A549 (cell line): ENCODE measurements around the gene TRABD2B. TPM values are rescaled to one million over a fixed set of nuclear protein-coding genes. Genes with fewer than 3 reads are reported as not detected.

Experiments used
- ATAC-seq, 2 experiments: fragments of 200-7000 bp in 1 of 2; fragments of >200 bp in 1 of 2; cut with Nextera tagmentation in 1 of 2; cut with Tn5 transposase in 1 of 2; 3 replicates each; pipeline versions ENCODE4 v1.8.0 to v1.9.1; 2018 to 2020; ENCODE audit warnings: mild to moderate bottlenecking in 1 of 2, moderate library complexity in 1 of 2
- CTCF ChIA-PET: fragments of 300-600 bp; sonication (Branson Sonifier 250); formaldehyde crosslinking; extraction: SDS; loops from one replicate; lab custom pipeline; 2021; ENCODE audit warnings: antibody characterized with exemption, inconsistent platforms; lab: Yijun Ruan, JAX
- POLR2A ChIA-PET: fragments of 350-600 bp; formaldehyde crosslinking; extraction: SDS; loops from one replicate; lab custom pipeline; 2021; ENCODE audit warnings: antibody characterized with exemption, inconsistent platforms; lab: Yijun Ruan, JAX
- DNase-seq, 2 experiments: peaks; one replicate each; pipeline versions ENCODE4 v3.0.0 to v3.0.0-alpha.2; 2011 to 2016; ENCODE audit warnings: low read depth in 1 of 2, low spot score in 1 of 2
- FAIRE-seq: peaks from 2 replicates; lab custom pipeline; 2011; peaks lifted over from hg19 to GRCh38; lab: Jason Lieb, UNC
- H3K27ac ChIP-seq, 2 experiments: fragments of >200 bp; sonication (Bioruptor Twin); formaldehyde crosslinking; 3 replicates each; pipeline ENCODE4 v1.5.1; 2016 to 2017
- H3K4me1 ChIP-seq: fragments of >200 bp; sonication (Bioruptor Twin); formaldehyde crosslinking; 3 replicates; pipeline ENCODE4 v1.6.1; 2016
- H3K4me2 ChIP-seq: fragments of >200 bp; sonication (Bioruptor Twin); formaldehyde crosslinking; 3 replicates; pipeline ENCODE4 v1.6.1; 2016
- H3K4me3 ChIP-seq: fragments of >200 bp; sonication (Bioruptor Twin); formaldehyde crosslinking; 3 replicates; pipeline ENCODE4 v1.5.1; 2016
- H3K9me3 ChIP-seq: fragments of >200 bp; sonication (Bioruptor Twin); formaldehyde crosslinking; 3 replicates; pipeline ENCODE4 v1.6.1; 2016
- CBX2 ChIP-seq: fragments of 200-600 bp; sonication (generic); IDR thresholded peaks from 2 replicates; pipeline ENCODE4 v1.6.1; 2016; ENCODE audit warnings: low read depth, mild to moderate bottlenecking, borderline replicate concordance
- CEBPB ChIP-seq, 2 experiments: fragments of >200 bp in 1 of 2; sonication (Bioruptor Twin) in 1 of 2; formaldehyde crosslinking in 1 of 2; IDR thresholded peaks; 2 replicates each; pipeline ENCODE4 v1.6.1; 2012 to 2016
- CHD4 ChIP-seq: fragments of 200-600 bp; sonication (generic); IDR thresholded peaks from 2 replicates; pipeline ENCODE4 v1.6.1; 2016; ENCODE audit warnings: antibody characterized with exemption, mild to moderate bottlenecking, borderline replicate concordance
- EHMT2 ChIP-seq: fragments of 200-600 bp; sonication (generic); IDR thresholded peaks from 2 replicates; pipeline ENCODE4 v1.6.1; 2016; ENCODE audit warnings: antibody characterized with exemption, low read depth, mild to moderate bottlenecking, moderate library complexity
- EP300 ChIP-seq, 2 experiments: fragments of >200 bp; sonication (Bioruptor Twin); formaldehyde crosslinking; IDR thresholded peaks; 2 replicates in 1 of 2; 3 replicates in 1 of 2; pipeline ENCODE4 v1.6.1; 2016 to 2017
- ESRRA ChIP-seq: fragments of 150-350 bp; IDR thresholded peaks from 2 replicates; pipeline ENCODE4 v1.6.1; 2014; ENCODE audit warnings: mild to moderate bottlenecking, low read length, borderline replicate concordance
- FOSB ChIP-seq: fragments of 250-450 bp; sonication (Bioruptor Pico); IDR thresholded peaks from 2 replicates; pipeline ENCODE4 v1.5.0; 2020; ENCODE audit warnings: mild to moderate bottlenecking, moderate library complexity
- HDAC2 ChIP-seq: fragments of 200-600 bp; sonication (generic); IDR thresholded peaks from 2 replicates; pipeline ENCODE4 v1.6.1; 2016
- HEYL ChIP-seq: fragments of 250-450 bp; sonication (Bioruptor Pico); IDR thresholded peaks from 2 replicates; pipeline ENCODE4 v1.8.0; 2021; ENCODE audit warnings: mild to moderate bottlenecking, moderate library complexity
- HOXA7 ChIP-seq: fragments of 250-450 bp; sonication (Bioruptor Pico); IDR thresholded peaks from 2 replicates; pipeline ENCODE4 v1.5.0; 2020; ENCODE audit warnings: mild to moderate bottlenecking, moderate library complexity
- JUNB ChIP-seq: fragments of >200 bp; sonication (Bioruptor Twin); formaldehyde crosslinking; IDR thresholded peaks from 2 replicates; pipeline ENCODE4 v1.6.1; 2016
- KDM5A ChIP-seq: fragments of 200-600 bp; sonication (generic); IDR thresholded peaks from 2 replicates; pipeline ENCODE4 v1.6.1; 2016; ENCODE audit warnings: antibody characterized with exemption, mild to moderate bottlenecking
- MAFK ChIP-seq: fragments of 450-650 bp; IDR thresholded peaks from 2 replicates; pipeline ENCODE4 v1.6.1; 2014; ENCODE audit not compliant: partially characterized antibody
- NPAS2 ChIP-seq: fragments of 250-450 bp; sonication (Bioruptor Pico); IDR thresholded peaks from 2 replicates; pipeline ENCODE4 v1.8.0; 2022; ENCODE audit warnings: mild to moderate bottlenecking, moderate library complexity, borderline replicate concordance
- NR3C1 ChIP-seq: fragments of >200 bp; sonication (Bioruptor Twin); formaldehyde crosslinking; IDR thresholded peaks from 3 replicates; pipeline ENCODE4 v1.6.1; 2017
- POLR2AphosphoS2 ChIP-seq: conservative IDR thresholded peaks from 2 replicates; pipeline ENCODE4 v1.6.1; 2012; ENCODE audit warnings: low read length, improper control_type of control experiment, inconsistent platforms
- RAD21 ChIP-seq, 2 experiments: fragments of >200 bp in 1 of 2; sonication (Bioruptor Twin) in 1 of 2; formaldehyde crosslinking in 1 of 2; IDR thresholded peaks in 1 of 2; conservative IDR thresholded peaks in 1 of 2; 2 replicates in 1 of 2; 3 replicates in 1 of 2; pipeline ENCODE4 v1.6.1; 2012 to 2018; ENCODE audit warnings: inconsistent platforms in 1 of 2
- TFCP2L1 ChIP-seq: fragments of 250-450 bp; sonication (Bioruptor Pico); IDR thresholded peaks from 2 replicates; pipeline ENCODE4 v1.5.0; 2021; ENCODE audit warnings: mild to moderate bottlenecking
- TP53 ChIP-seq: fragments of 250-450 bp; sonication (Bioruptor Pico); IDR thresholded peaks from 2 replicates; pipeline ENCODE4 v1.5.0; 2021; ENCODE audit warnings: mild to moderate bottlenecking, moderate library complexity
- ZFP36 ChIP-seq: fragments of 450-650 bp; IDR thresholded peaks from 2 replicates; pipeline ENCODE4 v1.6.1; 2014; ENCODE audit warnings: borderline replicate concordance; ENCODE audit not compliant: partially characterized antibody
- WGBS: methylation state at CpG from one replicate; pipeline ENCODE4 v1.1.6; 2017; ENCODE audit errors: missing lambda C conversion rate; 5-methylcytosine and 5-hydroxymethylcytosine counted together
- polyA plus RNA-seq, 4 experiments: library from polyadenylated mRNA; depleted of rRNA in 3 of 4; stranded (reverse); fragments of >200 nt; fragmentation: RNase III in 1 of 4; extraction: RNeasy Plus Mini Kit Qiagen cat#74134 plus additional on column Dnase treatment in 1 of 4; gene quantifications; 2 replicates in 3 of 4; 3 replicates in 1 of 4; pipeline ENCODE4 v1.2.3, GENCODE V29; 2011 to 2017
- TF ChIP-seq, protein P1 (sequence below): fragments of >200 bp; sonication (Bioruptor Twin); formaldehyde crosslinking; IDR thresholded peaks from 2 replicates; pipeline ENCODE4 v1.6.1; 2016
- TF ChIP-seq, protein P2 (sequence below): fragments of 150-350 bp; IDR thresholded peaks from 2 replicates; pipeline ENCODE4 v1.6.1; 2014; ENCODE audit warnings: low read depth, mild to moderate bottlenecking, low read length
- TF ChIP-seq, protein P3 (sequence below): IDR thresholded peaks from 2 replicates; pipeline ENCODE4 v1.6.1; 2012
- TF ChIP-seq, protein P4 (sequence below): IDR thresholded peaks from 2 replicates; pipeline ENCODE4 v1.6.1; 2012
- TF ChIP-seq, protein P5 (sequence below): fragments of 250-450 bp; sonication (Bioruptor Pico); IDR thresholded peaks from 2 replicates; pipeline ENCODE4 v1.5.0; 2020; ENCODE audit warnings: low read depth, mild to moderate bottlenecking, moderate library complexity

Gene TRABD2B
- polyA plus RNA-seq, 2 of the 4 experiments (the other 2 are of a cell fraction), result 0.04 to 0.21 TPM

DNA sequence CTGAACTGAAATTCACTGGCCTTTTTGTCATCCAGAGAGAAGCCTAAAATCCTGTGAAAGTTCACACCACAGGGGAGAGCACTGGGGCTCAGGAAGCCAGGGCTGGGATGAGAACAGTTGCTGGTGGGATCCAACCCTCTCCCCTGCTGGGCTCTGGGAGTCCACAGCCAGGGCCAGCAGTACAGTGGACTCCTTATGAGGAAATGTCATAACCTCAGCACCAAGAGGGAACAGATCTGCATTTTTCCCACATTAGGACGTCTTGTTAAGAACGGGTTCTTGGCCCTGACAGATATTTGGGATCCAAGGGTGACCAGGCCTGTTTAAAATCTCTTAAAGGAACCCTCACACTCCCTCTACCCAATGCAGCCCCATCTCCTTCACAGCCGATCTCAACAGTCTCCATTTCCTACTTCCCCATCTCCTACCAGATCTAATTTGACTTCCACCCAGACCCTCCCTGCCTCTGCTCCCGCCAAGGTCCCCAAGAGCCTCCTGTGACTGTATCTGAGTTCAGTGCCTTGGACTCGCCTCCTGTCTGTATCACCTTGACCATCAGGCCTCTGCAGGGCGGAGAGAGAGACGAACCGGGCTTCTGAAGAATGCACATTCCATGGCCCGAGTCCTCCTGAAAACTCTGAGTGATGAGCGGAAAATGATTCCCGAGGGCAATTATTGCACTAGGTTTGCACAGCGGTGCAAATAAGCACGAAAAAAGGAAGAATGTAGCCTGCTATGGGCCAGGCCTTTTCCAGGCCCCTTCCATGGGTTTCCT, 159.9 kb downstream of the TRABD2B start:
- ATAC-seq (no peak), DNase-seq (no peak), FAIRE-seq (no peak)
- Histone ChIP-seq H3K4me2 (no peak overlapping the region), H3K9me3 (no peaks in the 10 kb centered on the region), H3K4me3 (no peak overlapping the region), H3K4me1 (no peaks in the 10 kb centered on the region), H3K27ac (no peak overlapping the region)
- no peak for TF ChIP-seq EP300 (IDR thresholded peaks at IDR 0.05)
- no peak for TF ChIP-seq HOXA7
- TF ChIP-seq CHD4, result no peak
- TF ChIP-seq, protein P1, sequence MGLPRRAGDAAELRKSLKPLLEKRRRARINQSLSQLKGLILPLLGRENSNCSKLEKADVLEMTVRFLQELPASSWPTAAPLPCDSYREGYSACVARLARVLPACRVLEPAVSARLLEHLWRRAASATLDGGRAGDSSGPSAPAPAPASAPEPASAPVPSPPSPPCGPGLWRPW, result no peak
- TF ChIP-seq NPAS2 (CRISPR knock-in tag), result no peak
- TF ChIP-seq, protein P2, sequence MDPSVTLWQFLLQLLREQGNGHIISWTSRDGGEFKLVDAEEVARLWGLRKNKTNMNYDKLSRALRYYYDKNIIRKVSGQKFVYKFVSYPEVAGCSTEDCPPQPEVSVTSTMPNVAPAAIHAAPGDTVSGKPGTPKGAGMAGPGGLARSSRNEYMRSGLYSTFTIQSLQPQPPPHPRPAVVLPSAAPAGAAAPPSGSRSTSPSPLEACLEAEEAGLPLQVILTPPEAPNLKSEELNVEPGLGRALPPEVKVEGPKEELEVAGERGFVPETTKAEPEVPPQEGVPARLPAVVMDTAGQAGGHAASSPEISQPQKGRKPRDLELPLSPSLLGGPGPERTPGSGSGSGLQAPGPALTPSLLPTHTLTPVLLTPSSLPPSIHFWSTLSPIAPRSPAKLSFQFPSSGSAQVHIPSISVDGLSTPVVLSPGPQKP, result no peak
- no peak for TF ChIP-seq HDAC2
- TF ChIP-seq TP53, result no peak
- no peak for TF ChIP-seq RAD21 (conservative IDR thresholded peaks at IDR 0.05 in 1 of 2, IDR thresholded peaks at IDR 0.05 in 1 of 2)
- TF ChIP-seq NR3C1, result no peak
- no peak for TF ChIP-seq EHMT2
- no peak for TF ChIP-seq ZFP36
- no peak for TF ChIP-seq MAFK
- TF ChIP-seq TFCP2L1 (CRISPR knock-in tag), result no peak
- no peak for TF ChIP-seq ESRRA
- TF ChIP-seq POLR2AphosphoS2, result no peak
- TF ChIP-seq FOSB (CRISPR knock-in tag), result no peak
- POLR2A ChIA-PET, result no interaction called here
- CTCF ChIA-PET, result no interaction called here
- 61% methylated on average over 13 of the region's 13 CpGs for WGBS

DNA sequence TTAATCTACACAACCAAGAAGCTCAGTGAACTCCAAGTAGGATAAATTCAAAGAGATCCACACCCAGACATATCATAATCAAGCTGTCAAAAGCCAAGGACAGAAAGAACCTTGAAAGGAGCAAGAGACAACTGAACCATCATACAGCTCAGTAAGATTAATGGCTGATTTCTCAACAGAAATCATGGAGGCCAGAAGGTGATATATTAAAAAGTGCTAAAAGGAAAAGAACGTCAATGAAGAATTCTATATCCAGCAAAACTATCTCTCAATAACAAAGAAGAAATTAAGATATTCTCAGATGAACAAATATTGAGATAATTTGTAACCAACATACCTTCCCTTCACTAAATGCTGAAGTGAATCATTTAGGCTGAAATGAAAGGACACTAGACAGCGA, 161.8 kb downstream of the TRABD2B start:
- ATAC-seq, result no peak
- POLR2A ChIA-PET, result no interaction called here
- WGBS, result 14% methylated on average over 2 of the region's 2 CpGs
- no peak for DNase-seq
- Histone ChIP-seq H3K4me1 (no peaks in the 10 kb centered on the region), H3K27ac (no peak overlapping the region), H3K4me3 (no peak overlapping the region), H3K9me3 (no peaks in the 10 kb centered on the region), H3K4me2 (no peak overlapping the region)
- FAIRE-seq, result no peak
- no peak for TF ChIP-seq ZFP36
- TF ChIP-seq, protein P3, sequence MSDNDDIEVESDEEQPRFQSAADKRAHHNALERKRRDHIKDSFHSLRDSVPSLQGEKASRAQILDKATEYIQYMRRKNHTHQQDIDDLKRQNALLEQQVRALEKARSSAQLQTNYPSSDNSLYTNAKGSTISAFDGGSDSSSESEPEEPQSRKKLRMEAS, result no peak
- no peak for TF ChIP-seq JUNB
- CTCF ChIA-PET, result no interaction called here

DNA sequence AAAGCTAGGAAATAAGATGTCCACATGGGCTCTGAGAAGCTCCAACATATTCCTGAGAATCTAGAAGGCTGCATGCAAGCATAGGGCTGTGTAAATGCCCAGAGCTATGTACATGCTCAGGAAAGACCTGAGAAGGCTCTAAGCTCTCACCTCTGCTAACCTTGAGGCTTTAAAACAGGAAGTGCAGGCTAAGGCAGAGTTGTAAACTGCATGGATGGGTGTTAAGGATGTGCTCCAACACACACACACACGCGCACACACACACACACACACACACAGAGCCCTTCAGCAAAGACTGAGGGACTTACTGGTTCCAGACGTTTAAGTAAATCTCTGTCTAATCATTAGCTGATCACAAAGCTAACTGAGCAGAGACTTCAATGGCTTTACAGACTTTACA, 162.9 kb downstream of the TRABD2B start:
- H3K9me3 ChIP-seq, result no peaks in the 10 kb centered on the region
- DNase-seq, result no peak
- FAIRE-seq, result no peak
- TF ChIP-seq HEYL (CRISPR knock-in tag), result no peak
- TF ChIP-seq, protein P4, sequence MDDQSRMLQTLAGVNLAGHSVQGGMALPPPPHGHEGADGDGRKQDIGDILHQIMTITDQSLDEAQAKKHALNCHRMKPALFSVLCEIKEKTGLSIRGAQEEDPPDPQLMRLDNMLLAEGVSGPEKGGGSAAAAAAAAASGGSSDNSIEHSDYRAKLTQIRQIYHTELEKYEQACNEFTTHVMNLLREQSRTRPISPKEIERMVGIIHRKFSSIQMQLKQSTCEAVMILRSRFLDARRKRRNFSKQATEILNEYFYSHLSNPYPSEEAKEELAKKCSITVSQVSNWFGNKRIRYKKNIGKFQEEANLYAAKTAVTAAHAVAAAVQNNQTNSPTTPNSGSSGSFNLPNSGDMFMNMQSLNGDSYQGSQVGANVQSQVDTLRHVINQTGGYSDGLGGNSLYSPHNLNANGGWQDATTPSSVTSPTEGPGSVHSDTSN, result no peak
- no peak for TF ChIP-seq KDM5A
- TF ChIP-seq HDAC2, result no peak
- no peak for TF ChIP-seq ZFP36
- no peak for TF ChIP-seq CEBPB (IDR thresholded peaks at IDR 0.05)
- TF ChIP-seq, protein P5, sequence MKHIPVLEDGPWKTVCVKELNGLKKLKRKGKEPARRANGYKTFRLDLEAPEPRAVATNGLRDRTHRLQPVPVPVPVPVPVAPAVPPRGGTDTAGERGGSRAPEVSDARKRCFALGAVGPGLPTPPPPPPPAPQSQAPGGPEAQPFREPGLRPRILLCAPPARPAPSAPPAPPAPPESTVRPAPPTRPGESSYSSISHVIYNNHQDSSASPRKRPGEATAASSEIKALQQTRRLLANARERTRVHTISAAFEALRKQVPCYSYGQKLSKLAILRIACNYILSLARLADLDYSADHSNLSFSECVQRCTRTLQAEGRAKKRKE (CRISPR knock-in tag), result no peak
- no peak for TF ChIP-seq CBX2
- no peak for TF ChIP-seq MAFK
- TF ChIP-seq, all 56 proteins: peak for 0
- no peak overlapping the region for H3K4me2 ChIP-seq
- no peak overlapping the region for H3K27ac ChIP-seq
- no peak for ATAC-seq
- no peak overlapping the region for H3K4me3 ChIP-seq
- 0% methylated on average over 2 of the region's 3 CpGs for WGBS
- H3K4me1 ChIP-seq, result no peaks in the 10 kb centered on the region
- ChIA-PET POLR2A (no interaction called here), CTCF (no interaction called here)
